Measurements from ENCODE around the gene HCN2.

Gene HCN2

GRCh38 chr19:589693-590395, at the start of gene HCN2:
Gene HCN2 (plus strand): TSS chr19:589881. CDS start chr19:589946, 65 bp downstream.
- no peak for DNase-seq

- DNase-seq, result peak; percentile 14
Measured at GRCh38 chr19:540867-541637, 48.6 kb upstream of the HCN2 start.

DNA sequence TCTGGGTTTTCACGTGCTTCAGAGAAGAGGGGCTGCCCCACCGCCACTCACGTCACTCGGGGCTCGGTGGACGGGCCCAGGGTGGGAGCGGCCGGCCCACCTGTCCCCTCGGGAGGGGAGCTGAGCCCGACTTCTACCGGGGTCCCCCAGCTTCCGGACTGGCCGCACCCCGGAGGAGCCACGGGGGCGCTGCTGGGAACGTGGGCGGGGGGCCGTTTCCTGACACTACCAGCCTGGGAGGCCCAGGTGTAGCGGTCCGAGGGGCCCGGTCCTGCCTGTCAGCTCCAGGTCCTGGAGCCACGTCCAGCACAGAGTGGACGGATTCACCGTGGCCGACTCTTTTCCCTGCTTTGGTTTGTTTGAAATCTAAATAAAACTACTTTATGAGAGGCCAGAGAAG, 48.0 kb upstream of the HCN2 start:
- DNase-seq, result peak; percentile 17

DNA sequence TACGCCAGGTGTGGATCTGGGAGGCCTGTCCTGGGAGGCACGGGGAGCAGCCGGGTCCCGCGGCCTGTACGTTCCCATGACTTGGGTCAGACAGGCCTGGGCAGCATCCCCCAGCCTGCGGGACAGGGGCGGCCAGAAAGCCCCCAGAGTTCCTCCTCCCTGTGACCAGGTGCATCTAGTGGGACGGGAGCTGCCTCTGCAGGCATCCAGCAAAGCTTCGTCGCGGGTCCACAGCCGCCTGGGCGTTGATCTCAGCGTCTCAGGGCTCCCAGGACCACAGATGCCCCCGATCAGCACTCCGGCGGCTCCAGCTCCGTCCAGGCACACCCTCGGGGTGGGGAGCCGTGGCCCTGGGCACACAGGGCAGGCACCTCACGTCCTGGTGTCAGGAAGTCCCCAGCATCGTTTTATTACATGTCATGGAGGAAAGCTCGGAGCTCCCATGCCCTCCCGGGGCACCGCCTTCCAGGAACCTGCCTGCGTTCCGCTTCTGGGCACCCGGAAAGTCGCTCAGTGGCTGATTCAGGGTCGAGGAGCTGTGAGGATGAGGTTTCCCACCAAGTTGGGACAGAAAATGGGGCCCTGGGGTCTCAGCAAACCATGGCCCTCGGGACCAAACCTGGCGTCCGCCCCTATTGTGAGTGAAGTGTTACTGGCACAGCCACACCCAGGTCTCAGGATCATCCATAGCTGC, 47.4 kb upstream of the HCN2 start:
- peak; percentile 18 for DNase-seq

DNA sequence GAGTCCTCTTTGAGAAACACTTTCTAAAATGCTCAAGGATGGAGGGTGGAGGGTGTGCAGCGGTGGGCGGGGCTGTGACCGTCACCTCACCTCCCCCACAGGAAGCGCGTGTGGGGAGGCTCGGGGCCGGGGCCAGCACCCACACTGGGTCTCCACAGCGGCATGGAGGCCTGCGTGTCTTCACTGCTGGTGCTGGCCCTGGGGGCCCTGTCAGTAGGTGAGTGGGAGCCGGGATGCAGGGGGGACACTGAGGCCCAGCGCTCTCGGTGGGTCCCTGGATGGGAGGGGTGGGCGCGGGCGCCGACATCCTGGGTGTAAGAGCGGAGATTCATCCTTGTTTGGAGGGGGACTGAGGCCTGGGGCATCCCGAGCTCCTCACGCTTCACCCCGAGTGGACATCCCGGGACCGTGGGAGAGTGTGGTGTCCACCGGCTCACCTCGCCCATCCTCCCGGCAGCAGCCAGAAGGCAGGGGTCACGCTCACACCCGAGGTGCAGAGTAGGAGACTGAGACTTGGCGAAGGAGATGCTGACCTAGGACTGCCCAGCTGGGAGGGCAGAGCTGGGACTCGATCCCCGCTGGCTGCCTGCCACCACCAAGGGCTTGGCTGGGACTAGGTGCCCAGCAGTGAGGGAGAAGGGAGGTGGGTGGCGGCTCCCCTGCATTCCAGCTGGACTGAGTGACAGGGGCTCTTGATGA, 45.6 kb upstream of the HCN2 start, which contains the start of gene GZMM:
Gene GZMM, plus strand, starts transcription at position 144 of the 699 bp plus-strand sequence. Its CDS starts 19 bp downstream, at position 163.
- DNase-seq, result no peak

DNA sequence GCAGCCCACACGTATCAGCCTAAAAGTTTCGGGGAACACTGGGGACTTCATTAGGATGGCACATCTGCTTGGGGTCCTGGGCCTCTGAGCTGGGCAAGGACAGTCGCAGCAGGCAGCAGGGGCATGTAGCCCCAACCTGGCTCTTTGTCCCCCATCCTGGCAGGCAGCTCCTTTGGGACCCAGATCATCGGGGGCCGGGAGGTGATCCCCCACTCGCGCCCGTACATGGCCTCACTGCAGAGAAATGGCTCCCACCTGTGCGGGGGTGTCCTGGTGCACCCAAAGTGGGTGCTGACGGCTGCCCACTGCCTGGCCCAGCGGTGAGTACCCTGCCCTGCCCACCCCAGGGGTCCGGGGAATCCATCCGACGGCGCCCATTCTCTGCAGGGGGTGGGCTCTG, 42.6 kb upstream of the HCN2 start:
- no peak for DNase-seq

DNA sequence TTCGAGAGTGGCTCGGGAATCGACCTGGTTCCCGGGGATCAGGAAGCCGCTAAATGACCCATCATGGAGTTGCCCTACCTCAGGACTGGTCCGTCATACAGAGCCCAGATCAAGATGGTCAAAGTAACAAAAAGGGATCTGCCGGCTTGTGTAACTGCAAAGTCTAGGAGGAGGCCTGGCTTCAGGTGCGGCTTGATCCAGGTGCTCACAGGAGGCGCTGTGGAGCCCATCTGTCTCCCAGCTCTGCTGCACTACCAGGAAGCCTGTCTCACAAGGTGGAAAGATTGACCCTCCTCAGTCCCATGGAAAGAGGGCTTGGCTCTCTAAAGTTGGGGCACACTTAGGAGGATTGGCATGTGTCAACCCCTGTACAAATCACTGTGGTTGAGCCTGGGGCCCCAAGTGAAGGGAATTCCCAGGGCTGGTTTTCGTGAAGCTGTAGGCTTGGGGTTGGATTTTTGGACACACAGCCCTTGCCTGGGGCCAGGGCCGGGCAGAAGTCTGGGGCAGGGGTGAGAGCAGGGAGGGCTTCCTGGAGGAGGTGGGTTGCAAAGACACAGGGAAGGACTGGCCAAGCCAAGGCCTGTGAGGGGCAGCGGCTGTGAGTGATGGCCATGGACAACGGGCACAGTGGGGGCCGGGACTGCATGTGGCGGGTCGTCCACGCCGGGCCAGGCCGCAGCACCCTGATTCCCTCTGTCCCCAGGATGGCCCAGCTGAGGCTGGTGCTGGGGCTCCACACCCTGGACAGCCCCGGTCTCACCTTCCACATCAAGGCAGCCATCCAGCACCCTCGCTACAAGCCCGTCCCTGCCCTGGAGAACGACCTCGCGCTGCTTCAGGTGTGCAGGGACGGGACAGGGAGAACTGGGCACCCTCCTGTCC, 41.6 kb upstream of the HCN2 start:
- DNase-seq, result peak; percentile 21

DNA sequence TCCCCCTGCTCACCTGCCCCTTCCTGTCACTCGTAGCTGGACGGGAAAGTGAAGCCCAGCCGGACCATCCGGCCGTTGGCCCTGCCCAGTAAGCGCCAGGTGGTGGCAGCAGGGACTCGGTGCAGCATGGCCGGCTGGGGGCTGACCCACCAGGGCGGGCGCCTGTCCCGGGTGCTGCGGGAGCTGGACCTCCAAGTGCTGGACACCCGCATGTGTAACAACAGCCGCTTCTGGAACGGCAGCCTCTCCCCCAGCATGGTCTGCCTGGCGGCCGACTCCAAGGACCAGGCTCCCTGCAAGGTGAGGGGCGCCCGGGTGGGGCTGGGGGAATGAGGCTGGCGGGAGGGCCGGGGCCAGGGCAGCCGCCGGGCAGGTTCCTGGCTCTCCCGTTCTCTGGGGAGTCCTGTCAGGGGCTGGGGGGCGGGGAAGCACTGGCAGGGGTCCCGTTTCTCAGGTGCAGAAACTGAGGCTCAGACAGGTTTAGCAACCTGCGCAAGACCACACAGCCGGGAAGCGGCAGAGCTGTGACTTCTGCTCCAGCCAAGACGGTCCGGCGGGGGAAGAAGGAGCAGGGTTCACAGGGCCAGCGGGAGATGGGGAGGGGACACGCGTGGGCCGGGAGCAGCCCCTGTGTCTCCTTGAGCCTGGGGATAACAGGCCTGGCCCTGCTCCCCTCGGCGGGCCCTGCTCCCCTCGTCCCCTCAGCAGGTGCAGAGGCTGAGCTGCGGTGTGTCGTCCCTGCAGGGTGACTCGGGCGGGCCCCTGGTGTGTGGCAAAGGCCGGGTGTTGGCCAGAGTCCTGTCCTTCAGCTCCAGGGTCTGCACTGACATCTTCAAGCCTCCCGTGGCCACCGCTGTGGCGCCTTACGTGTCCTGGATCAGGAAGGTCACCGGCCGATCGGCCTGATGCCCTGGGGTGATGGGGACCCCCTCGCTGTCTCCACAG, 40.5 kb upstream of the HCN2 start:
- DNase-seq, result peak; percentile 16

DNA sequence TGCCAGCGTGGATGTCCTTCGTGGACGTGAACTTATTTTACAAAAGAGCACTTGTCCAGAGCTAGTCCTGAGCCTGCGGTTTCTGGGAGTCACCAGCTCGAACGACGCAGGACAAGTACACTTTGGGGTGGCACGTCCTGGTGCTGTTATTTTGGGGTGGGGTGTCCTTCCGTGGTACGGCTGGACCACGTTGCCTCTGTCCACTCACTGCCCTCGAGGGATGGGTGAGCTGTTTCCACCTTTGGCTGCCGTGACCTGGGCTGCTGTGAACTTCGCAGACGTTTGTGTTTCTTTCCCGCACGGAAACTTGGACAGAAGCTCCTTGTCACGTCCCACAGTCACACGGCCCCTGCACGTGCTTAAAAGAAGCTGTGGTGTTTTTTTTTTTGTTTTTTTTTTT, 34.9 kb upstream of the HCN2 start:
- no peak for DNase-seq

DNA sequence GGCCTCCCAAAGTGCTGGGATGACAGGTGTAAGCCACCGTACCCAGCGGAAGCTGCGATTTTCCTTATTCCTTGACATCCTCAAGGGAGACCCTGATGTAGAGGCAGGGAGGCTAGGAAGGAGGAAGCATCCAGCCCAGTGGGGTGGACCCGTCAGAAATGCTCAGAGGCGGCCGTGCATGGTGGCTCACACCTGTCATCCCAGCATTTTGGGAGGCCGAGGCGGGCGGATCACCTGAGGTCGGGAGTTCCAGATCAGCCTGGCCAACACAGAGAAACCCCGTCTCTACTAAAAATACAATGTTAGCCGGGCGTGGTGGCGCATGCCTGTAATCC, 34.2 kb upstream of the HCN2 start:
- no peak for DNase-seq

DNA sequence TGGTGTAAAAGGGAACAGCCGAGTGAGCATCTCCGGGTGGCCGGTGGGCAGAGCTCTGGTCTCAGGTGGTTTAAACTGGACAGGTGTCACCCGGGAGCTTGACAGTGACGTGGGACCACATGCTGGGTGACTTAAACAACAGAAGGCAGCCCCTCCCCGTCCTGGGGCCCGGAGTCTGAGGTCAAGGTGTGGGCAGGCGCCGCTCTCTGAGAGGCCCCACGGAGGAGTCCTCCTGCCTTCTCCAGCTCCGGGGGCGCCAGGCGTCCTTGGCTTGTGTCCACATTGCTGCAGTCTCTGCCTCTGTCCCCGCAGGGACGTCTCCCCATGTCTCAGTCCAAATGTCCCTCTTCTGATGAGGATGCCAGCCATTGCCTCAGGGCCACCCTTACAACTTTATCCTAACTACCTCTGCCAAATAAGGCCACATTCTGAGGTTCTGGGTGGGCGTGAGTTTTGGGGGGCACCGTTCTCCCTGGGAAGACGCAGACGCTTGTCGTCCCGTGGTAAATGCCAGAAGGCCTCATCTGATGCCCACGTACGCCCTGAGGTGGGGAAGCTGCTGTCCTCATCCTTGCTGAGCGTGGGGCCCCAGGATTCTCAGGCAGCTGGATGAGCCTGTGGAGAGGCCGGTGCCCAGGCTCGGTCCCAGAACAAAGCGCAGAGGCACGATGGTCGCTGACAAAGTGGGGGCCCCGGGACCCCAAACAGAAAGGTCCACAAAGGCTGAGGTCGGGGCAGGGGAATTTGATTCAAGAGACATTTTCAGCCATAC, 32.9 kb upstream of the HCN2 start:
- DNase-seq, result peak; percentile 10

GRCh38 chr19:558770-559439, 30.8 kb upstream of the HCN2 start:
- DNase-seq, result peak; percentile 45

GRCh38 chr19:560121-560520, 29.6 kb upstream of the HCN2 start:
- DNase-seq, result no peak

GRCh38 chr19:566403-566802, 23.3 kb upstream of the HCN2 start:
- DNase-seq, result peak; percentile 24

DNA sequence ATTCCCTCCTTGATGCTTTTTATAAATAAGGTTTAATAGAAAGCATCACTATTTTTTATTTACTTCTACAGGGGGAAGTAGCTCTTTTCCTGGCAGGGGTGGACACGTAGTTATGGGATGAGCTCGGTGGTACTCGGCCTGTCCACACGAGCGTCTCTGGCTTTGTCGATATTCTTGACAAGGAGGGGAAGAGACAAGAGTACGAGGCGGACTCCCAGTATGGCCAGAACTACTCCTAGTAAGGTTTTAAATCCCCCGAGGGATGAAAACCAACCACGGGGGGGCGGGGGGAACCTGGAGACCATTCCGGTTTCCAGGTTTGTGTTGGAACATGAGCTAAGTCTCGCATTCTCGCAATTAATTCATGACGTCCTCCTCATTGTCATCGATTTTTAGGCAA, 22.8 kb upstream of the HCN2 start:
- DNase-seq, result peak; percentile 12

- DNase-seq, result peak; percentile 8
Measured at GRCh38 chr19:567296-567900, 22.3 kb upstream of the HCN2 start.

DNA sequence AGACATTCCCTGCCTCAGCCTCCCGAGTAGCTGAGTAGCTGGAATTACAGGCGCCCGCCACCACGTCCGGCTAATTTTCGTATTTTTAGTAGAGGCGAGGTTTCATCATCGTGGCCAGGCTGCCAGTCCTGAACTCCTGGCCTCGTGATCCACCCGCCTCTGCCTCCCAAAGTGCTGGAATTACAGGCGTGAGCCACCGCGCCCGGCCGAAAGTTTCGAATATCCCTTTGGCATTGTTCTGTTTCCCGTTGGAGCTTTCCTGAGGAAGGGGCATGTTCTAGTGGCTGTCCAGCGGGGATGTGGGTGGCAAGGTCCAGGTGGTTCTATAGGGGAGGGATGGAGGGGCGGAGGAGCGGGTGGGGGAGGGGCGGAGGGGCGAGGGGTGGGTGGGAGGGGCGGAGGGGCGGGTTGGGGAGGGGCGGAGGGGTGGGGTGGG, 19.4 kb upstream of the HCN2 start:
- DNase-seq, result peak; percentile 24

DNA sequence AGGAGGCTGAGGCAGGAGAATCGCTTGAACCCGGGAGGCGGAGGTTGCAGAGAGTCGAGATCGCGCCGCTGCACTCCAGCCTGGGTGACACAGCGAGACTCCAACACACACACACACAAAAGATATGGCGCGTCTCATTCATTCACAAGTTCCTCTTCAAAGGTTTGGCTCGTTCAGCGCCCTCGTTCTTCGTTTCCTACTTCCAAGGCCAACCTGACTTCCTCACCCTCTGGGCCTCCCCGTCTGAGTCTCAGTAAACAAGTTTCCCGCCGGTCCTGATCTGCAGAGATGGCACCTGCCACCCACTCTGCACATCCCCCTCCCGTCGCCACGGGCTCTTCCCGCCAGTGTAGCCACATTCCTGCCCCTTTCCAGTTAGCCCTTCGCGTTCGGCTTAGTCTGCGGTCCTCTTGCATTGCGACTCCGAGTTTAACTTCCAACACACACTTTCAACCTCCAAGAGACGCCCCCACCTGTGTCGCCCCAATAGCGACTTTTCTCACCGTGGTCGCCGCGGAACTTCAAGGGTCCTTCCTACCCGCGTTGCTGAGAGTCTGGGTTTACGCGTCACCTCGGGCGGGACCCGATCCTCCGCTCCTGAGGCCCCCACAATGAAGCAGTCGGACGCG, 18.6 kb upstream of the HCN2 start:
- DNase-seq, result peak; percentile 13
